Spleen (tissue), 7 donors: ENCODE data around the gene NCLN.

Experiments
- CTCF ChIP-seq, 11 experiments: fragments of 200-600 bp in 7 of 11; fragments of 450-650 bp in 4 of 11; sonication (generic) in 4 of 11; IDR thresholded peaks in 8 of 11; conservative IDR thresholded peaks in 3 of 11; 1 replicate in 7 of 11; 2 replicates in 4 of 11; pipeline versions ENCODE4 v1.4.0 to v1.8.0; 2016 to 2021; ENCODE audit warnings: antibody characterized with exemption in 11 of 11, inconsistent platforms in 4 of 11, mild to moderate bottlenecking in 1 of 11
- POLR2A ChIP-seq, 3 donors: fragments of 450-650 bp; IDR thresholded peaks; one replicate each; pipeline ENCODE4 v1.5.1; 2017; ENCODE audit warnings: antibody characterized with exemption in 3 of 3, mild to moderate bottlenecking in 1 of 3
- donor health status: DM: no; HTN: no; CAD: no; lungs with moderate emphysema.
- donor health status: DM: no; HTN: no; CAD: no.
- donor health status: DM: no; HTN: no; CAD: no.

DNA sequence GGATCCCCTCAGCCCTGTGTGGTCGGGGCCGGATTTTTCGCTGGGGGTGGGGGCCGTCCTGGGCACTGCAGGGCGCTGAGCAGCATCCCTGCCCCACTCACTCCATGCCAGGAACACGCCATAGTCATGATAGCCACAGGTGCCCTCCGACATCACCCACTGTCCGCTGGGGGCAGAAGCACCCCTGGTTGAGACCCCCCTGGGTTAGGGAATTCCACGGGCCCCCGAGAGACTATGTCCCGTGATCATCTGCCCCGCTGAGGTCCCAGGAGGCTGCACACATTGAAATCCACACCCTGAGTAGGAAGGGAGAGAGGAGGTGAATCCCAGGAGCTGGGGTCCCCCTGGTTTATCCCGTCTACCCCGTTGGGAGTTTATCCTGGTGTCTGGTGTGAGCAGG is 16.2 kb downstream of the NCLN start:
- TF ChIP-seq POLR2A (IDR thresholded peaks at IDR 0.05) (no peak), CTCF (IDR thresholded peaks at IDR 0.05 in 8 of 11, conservative IDR thresholded peaks at IDR 0.05 in 3 of 11) (no peak)
